ENCODE measurements around the gene ERICH6. TPM values are rescaled to one million over a fixed set of nuclear protein-coding genes. Genes with fewer than 3 reads are reported as not detected.

The ERICH6 gene
- total RNA-seq, 1 donor from 2014 or later, result not detected

DNA sequence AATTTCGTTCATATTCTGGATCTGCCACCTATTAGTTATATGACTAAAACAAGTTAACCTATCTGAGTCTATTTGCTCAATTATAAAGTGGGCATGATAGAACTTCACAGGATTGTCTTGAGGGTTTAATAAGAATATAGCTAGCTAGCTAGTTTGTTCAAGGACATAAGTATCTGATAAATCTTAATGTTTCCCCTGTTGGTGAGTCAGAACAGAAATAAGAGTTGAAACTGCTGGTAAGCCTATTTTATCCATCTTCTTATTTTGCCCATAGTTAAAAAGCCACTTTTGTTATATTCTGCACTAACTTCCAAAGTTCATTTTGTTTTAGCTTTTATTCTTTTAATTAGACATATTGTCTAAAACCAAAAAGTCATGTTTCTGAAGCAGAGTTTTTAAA, 91.2 kb downstream of the ERICH6 start:
- peaks cover 24% of the 10 kb centered on the region for H3K4me1 Mint-ChIP-seq (ENCODE audit: low read depth)
- no peaks in the 10 kb centered on the region for H3K27me3 Mint-ChIP-seq (ENCODE audit: low read depth)
- H3K9me3 Mint-ChIP-seq (ENCODE audit: low read depth), result no peaks in the 10 kb centered on the region
- TF ChIP-seq, protein P1, sequence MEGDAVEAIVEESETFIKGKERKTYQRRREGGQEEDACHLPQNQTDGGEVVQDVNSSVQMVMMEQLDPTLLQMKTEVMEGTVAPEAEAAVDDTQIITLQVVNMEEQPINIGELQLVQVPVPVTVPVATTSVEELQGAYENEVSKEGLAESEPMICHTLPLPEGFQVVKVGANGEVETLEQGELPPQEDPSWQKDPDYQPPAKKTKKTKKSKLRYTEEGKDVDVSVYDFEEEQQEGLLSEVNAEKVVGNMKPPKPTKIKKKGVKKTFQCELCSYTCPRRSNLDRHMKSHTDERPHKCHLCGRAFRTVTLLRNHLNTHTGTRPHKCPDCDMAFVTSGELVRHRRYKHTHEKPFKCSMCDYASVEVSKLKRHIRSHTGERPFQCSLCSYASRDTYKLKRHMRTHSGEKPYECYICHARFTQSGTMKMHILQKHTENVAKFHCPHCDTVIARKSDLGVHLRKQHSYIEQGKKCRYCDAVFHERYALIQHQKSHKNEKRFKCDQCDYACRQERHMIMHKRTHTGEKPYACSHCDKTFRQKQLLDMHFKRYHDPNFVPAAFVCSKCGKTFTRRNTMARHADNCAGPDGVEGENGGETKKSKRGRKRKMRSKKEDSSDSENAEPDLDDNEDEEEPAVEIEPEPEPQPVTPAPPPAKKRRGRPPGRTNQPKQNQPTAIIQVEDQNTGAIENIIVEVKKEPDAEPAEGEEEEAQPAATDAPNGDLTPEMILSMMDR (IDR thresholded peaks at IDR 0.05), result no peak
- peaks cover 3% of the 10 kb centered on the region for H3K36me3 Mint-ChIP-seq (ENCODE audit: low read depth)
- no peak overlapping the region for H3K4me3 Mint-ChIP-seq (ENCODE audit: unreplicated experiment)
- no peak overlapping the region for H3K27ac Mint-ChIP-seq (ENCODE audit: unreplicated experiment)
- no peak for DNase-seq (ENCODE audit: low spot score)

DNA sequence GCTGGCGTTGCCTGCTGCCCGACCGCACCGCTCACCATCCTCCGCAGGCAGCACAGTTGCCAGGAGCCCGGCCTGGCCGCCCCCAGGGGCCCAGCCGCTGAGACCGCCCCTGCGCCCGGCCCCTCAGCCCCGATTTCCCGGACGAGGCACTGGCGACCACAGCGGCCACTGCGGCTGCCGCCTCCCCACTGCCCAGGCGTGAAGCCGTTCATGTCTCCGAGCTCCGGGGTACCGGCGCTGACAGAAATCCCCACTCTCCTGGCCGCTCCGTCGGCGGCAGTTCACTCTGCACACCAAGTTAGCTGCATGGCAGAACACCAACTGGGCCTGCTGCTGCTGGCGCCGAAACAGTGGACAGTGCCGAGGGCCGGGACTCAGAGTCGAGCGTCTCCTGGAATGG, 92.1 kb downstream of the ERICH6 start:
- Mint-ChIP-seq H3K27ac (ENCODE audit: unreplicated experiment) (no peak overlapping the region), H3K4me3 (ENCODE audit: unreplicated experiment) (no peak overlapping the region), H3K36me3 (ENCODE audit: low read depth) (peaks cover 4% of the 10 kb centered on the region), H3K4me1 (ENCODE audit: low read depth) (peaks cover 28% of the 10 kb centered on the region), H3K9me3 (ENCODE audit: low read depth) (no peaks in the 10 kb centered on the region), H3K27me3 (ENCODE audit: low read depth) (no peaks in the 10 kb centered on the region)
- TF ChIP-seq, protein P1 (IDR thresholded peaks at IDR 0.05), result no peak
- DNase-seq (ENCODE audit: low spot score), result no peak

DNA sequence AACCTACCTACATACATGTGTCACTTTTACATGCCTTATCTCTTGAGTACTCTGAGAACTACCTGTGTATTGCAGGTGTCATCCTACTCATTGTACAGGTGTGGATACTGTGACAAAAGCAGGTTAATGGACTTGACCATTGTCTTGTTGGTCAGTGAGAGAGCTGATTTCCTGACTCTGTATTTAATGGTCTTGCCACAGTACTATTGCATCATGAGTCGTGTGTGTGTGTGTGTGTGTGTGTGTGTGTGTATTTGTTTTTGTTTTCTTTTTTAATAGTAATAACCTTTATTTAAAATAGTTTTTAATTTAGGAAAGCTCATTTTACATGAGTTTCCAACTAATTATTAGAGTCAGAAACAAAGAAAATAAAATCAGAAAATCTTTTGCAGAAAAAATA, 92.9 kb downstream of the ERICH6 start:
- Mint-ChIP-seq H3K27me3 (ENCODE audit: low read depth) (no peaks in the 10 kb centered on the region), H3K36me3 (ENCODE audit: low read depth) (peaks cover 7% of the 10 kb centered on the region), H3K9me3 (ENCODE audit: low read depth) (no peaks in the 10 kb centered on the region), H3K4me3 (ENCODE audit: unreplicated experiment) (no peak overlapping the region), H3K27ac (ENCODE audit: unreplicated experiment) (no peak overlapping the region), H3K4me1 (ENCODE audit: low read depth) (peaks cover 34% of the 10 kb centered on the region)
- no peak for DNase-seq (ENCODE audit: low spot score)
- TF ChIP-seq, protein P1 (IDR thresholded peaks at IDR 0.05), result no peak

DNA sequence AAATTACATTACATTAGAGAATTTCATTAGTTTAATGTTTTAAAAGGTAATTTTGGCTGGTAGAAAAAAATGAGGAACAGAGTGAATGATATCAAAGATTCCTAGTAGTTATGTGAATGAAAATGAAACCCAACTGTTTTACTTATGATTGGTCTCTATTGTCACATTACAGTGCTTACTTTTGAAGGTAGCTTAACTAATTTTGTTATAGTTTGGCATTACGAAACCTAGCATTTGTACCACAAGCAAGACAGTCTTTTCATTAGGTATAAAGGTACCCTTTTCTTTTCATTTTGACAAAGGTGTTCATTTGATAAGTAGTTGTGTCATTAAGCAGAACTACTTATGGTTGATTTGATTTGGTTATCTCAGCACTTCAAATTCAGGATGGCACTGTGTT, 93.7 kb downstream of the ERICH6 start:
- H3K27ac Mint-ChIP-seq (ENCODE audit: unreplicated experiment), result no peak overlapping the region

More for the DNA sequence above, 93.7 kb downstream of the ERICH6 start:
- Mint-ChIP-seq H3K4me1 (ENCODE audit: low read depth) (peaks cover 41% of the 10 kb centered on the region), H3K36me3 (ENCODE audit: low read depth) (peaks cover 6% of the 10 kb centered on the region), H3K27me3 (ENCODE audit: low read depth) (no peaks in the 10 kb centered on the region), H3K4me3 (ENCODE audit: unreplicated experiment) (no peak overlapping the region), H3K9me3 (ENCODE audit: low read depth) (no peaks in the 10 kb centered on the region)
- no peak for DNase-seq (ENCODE audit: low spot score)
- TF ChIP-seq, protein P1 (IDR thresholded peaks at IDR 0.05), result no peak

Other genes with a start within 250 kb of the ERICH6 start
- 90.8 to 103 TPM (median 91.4 TPM) in 3 replicates for gene SERP1, start 157.4 kb downstream of the ERICH6 start, total RNA-seq
- gene EIF2A, start 157.1 kb downstream of the ERICH6 start, total RNA-seq, result 48.4 to 73.0 TPM (median 52.4 TPM) in 3 replicates
- gene SELENOT, start 100.6 kb downstream of the ERICH6 start, total RNA-seq, result 70.5 to 83.8 TPM (median 79.1 TPM) in 3 replicates
- gene SIAH2, start 59.2 kb upstream of the ERICH6 start, total RNA-seq, result 24.3 to 39.7 TPM (median 39.2 TPM) in 3 replicates
- not detected in 3 replicates for gene MINDY4B, start 201.5 kb upstream of the ERICH6 start, total RNA-seq